ENCODE results near the gene PEX14. TPM values are rescaled to one million over a fixed set of nuclear protein-coding genes. Genes with fewer than 3 reads are reported as not detected.

The PEX14 gene
- total RNA-seq, 1 donor from 2014 or later, result 17.4 TPM

DNA sequence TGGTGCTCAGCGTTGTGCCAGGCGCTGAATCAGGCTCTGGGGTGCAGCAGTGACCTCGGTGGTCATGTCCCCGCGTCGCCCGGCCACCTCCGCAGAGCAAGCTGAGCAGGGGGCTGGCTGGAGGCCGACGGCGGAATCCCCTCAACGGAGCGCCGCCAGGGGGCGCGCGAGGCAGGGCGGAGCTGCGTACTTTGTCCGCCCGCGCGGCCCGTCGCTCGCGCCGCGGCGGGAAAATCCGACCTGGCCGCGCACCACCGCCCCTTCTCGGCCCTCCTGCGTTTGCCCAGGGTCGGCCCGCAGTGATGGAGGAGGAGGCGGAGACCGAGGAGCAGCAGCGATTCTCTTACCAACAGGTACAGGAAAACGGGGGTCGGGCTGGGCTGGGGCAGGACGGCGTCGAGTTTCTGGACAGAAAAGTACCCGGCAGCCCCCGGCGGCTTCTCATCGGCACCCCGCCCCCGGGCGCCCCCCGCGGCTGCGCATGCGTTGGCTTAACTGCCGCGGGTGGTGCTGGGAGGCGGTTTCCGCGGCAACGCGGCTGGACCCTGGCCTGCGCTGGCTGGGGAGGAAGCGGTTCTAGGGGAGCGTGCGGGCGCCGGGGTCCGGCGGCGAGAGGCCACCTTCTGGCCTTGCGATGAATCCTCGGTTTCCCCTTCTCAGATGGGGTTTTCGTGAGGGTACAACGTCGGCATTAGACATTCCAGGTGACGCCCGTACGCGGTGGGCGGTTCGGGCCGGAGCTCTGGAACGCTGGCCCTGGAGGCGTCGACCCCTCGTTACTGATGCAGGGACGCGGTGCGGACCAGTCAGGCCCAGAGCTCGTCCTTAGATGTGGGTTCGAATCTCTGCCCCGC, 44.3 kb upstream of the PEX14 start, which contains the start of gene CENPS:
TSS of gene CENPS (plus strand) at position 218 of the 854 bp plus-strand sequence. CDS start at position 303, 85 bp downstream.
- Mint-ChIP-seq H3K36me3 (ENCODE audit: low read depth) (no peaks in the 10 kb centered on the region), H3K9me3 (ENCODE audit: low read depth) (no peaks in the 10 kb centered on the region), H3K4me1 (ENCODE audit: low read depth) (peaks cover 17% of the 10 kb centered on the region), H3K27me3 (ENCODE audit: low read depth) (no peaks in the 10 kb centered on the region), H3K27ac (ENCODE audit: unreplicated experiment) (peak within 1 kb of the TSS; percentile 80), H3K4me3 (ENCODE audit: unreplicated experiment) (peak within 1 kb of the TSS; percentile 88)
- DNase-seq (ENCODE audit: low spot score), result no peak
- TF ChIP-seq, protein P1, sequence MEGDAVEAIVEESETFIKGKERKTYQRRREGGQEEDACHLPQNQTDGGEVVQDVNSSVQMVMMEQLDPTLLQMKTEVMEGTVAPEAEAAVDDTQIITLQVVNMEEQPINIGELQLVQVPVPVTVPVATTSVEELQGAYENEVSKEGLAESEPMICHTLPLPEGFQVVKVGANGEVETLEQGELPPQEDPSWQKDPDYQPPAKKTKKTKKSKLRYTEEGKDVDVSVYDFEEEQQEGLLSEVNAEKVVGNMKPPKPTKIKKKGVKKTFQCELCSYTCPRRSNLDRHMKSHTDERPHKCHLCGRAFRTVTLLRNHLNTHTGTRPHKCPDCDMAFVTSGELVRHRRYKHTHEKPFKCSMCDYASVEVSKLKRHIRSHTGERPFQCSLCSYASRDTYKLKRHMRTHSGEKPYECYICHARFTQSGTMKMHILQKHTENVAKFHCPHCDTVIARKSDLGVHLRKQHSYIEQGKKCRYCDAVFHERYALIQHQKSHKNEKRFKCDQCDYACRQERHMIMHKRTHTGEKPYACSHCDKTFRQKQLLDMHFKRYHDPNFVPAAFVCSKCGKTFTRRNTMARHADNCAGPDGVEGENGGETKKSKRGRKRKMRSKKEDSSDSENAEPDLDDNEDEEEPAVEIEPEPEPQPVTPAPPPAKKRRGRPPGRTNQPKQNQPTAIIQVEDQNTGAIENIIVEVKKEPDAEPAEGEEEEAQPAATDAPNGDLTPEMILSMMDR (IDR thresholded peaks at IDR 0.05), result peak; percentile 96

- H3K27me3 Mint-ChIP-seq (ENCODE audit: low read depth), result no peaks in the 10 kb centered on the region
- H3K9me3 Mint-ChIP-seq (ENCODE audit: low read depth), result no peaks in the 10 kb centered on the region
- H3K36me3 Mint-ChIP-seq (ENCODE audit: low read depth), result no peaks in the 10 kb centered on the region
- peak overlapping the region; percentile 88 for H3K4me3 Mint-ChIP-seq (ENCODE audit: unreplicated experiment)
- no peak for DNase-seq (ENCODE audit: low spot score)
- TF ChIP-seq, protein P1 (IDR thresholded peaks at IDR 0.05), result no peak
- H3K27ac Mint-ChIP-seq (ENCODE audit: unreplicated experiment), result peak overlapping the region; percentile 68
- peaks cover 17% of the 10 kb centered on the region for H3K4me1 Mint-ChIP-seq (ENCODE audit: low read depth)
Measured at GRCh38 chr1:10431070-10431730, 43.5 kb upstream of the PEX14 start.

- H3K4me1 Mint-ChIP-seq (ENCODE audit: low read depth), result peaks cover 14% of the 10 kb centered on the region
- H3K27ac Mint-ChIP-seq (ENCODE audit: unreplicated experiment), result no peak overlapping the region
- H3K4me3 Mint-ChIP-seq (ENCODE audit: unreplicated experiment), result no peak overlapping the region
- no peaks in the 10 kb centered on the region for H3K9me3 Mint-ChIP-seq (ENCODE audit: low read depth)
- TF ChIP-seq, protein P1 (IDR thresholded peaks at IDR 0.05), result no peak
- no peak for DNase-seq (ENCODE audit: low spot score)
- H3K27me3 Mint-ChIP-seq (ENCODE audit: low read depth), result no peaks in the 10 kb centered on the region
- no peaks in the 10 kb centered on the region for H3K36me3 Mint-ChIP-seq (ENCODE audit: low read depth)
Measured at GRCh38 chr1:10432910-10433700, 41.6 kb upstream of the PEX14 start.

DNA sequence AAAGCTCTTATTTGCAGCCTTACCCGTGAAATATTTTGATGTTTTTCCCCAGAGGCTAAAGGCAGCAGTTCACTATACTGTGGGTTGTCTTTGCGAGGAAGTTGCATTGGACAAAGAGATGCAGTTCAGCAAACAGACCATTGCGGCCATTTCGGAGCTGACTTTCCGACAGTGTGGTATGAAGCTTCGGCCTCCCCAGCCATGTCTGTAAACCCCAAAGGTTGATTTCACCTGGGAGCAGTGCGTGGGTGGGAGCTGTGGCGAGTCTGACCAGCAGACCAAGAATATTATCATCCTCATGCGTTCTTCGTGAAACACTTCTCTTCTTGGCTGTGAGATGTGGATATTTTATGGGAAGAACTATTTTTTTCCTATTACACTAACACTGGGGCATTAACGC, 41.0 kb upstream of the PEX14 start:
- H3K4me1 Mint-ChIP-seq (ENCODE audit: low read depth), result peaks cover 14% of the 10 kb centered on the region
- no peak for DNase-seq (ENCODE audit: low spot score)

More for the DNA sequence above, 41.0 kb upstream of the PEX14 start:
- Mint-ChIP-seq H3K36me3 (ENCODE audit: low read depth) (no peaks in the 10 kb centered on the region), H3K9me3 (ENCODE audit: low read depth) (no peaks in the 10 kb centered on the region), H3K27ac (ENCODE audit: unreplicated experiment) (no peak overlapping the region), H3K4me3 (ENCODE audit: unreplicated experiment) (no peak overlapping the region), H3K27me3 (ENCODE audit: low read depth) (no peaks in the 10 kb centered on the region)
- TF ChIP-seq, protein P1 (IDR thresholded peaks at IDR 0.05), result no peak

All from chondrocyte (in vitro differentiated cells).